DOHH2 (cell line): Measurements from ENCODE around the gene KIRREL2.
"Not testable (repeated sequence)": the region's sequence is repeated elsewhere in the genome, so short reads cannot be mapped to it uniquely, and the experiment has no call there.

Experiments
- H3F3A ChIP-seq: fragments of 200-600 bp; sonication (generic), shearing (Covaris generic); 2 replicates; pipeline ENCODE4 v1.6.0; 2016; ENCODE audit warnings: antibody characterized with exemption, mild to moderate bottlenecking; ENCODE audit not compliant: control insufficient read depth, insufficient read depth
- H3K27ac ChIP-seq: fragments of 200-600 bp; sonication (generic); 2 replicates; pipeline ENCODE4 v1.5.1; 2014; ENCODE audit warnings: low read depth, mild to moderate bottlenecking, low read length, moderate library complexity
- H3K27me3 ChIP-seq: fragments of 200-600 bp; sonication (generic); 2 replicates; pipeline ENCODE4 v1.6.1; 2014; ENCODE audit warnings: mild to moderate bottlenecking, low read length, mixed read lengths; ENCODE audit not compliant: control insufficient read depth
- H3K36me3 ChIP-seq: fragments of 200-600 bp; sonication (generic); 2 replicates; pipeline ENCODE4 v1.6.1; 2014; ENCODE audit warnings: mild to moderate bottlenecking, low read length, moderate library complexity, mixed read lengths; ENCODE audit not compliant: control insufficient read depth
- H3K4me1 ChIP-seq: fragments of 200-600 bp; sonication (generic); 2 replicates; pipeline ENCODE4 v1.6.1; 2014; ENCODE audit warnings: mild to moderate bottlenecking, low read length, mixed read lengths; ENCODE audit not compliant: control insufficient read depth
- H3K4me2 ChIP-seq: fragments of 200-600 bp; sonication (generic); 2 replicates; pipeline ENCODE4 v1.6.0; 2014; ENCODE audit warnings: mild to moderate bottlenecking, low read length, moderate library complexity
- H3K4me3 ChIP-seq: fragments of 200-600 bp; sonication (generic); 2 replicates; pipeline ENCODE4 v1.5.1; 2014; ENCODE audit warnings: mild to moderate bottlenecking, low read length, mixed read lengths
- H3K79me2 ChIP-seq: fragments of 200-600 bp; sonication (generic); 2 replicates; pipeline ENCODE4 v1.6.1; 2014; ENCODE audit warnings: mild to moderate bottlenecking, low read length, mixed read lengths; ENCODE audit not compliant: control insufficient read depth
- H3K9me2 ChIP-seq: fragments of 200-600 bp; sonication (generic); replicated peaks from 2 replicates; pipeline ENCODE4 v1.6.1; 2014; ENCODE audit warnings: mild to moderate bottlenecking, low read length, mixed read lengths; ENCODE audit not compliant: control insufficient read depth
- H3K9me3 ChIP-seq: fragments of 200-600 bp; sonication (generic); 2 replicates; pipeline ENCODE4 v1.6.1; 2014; ENCODE audit warnings: antibody characterized with exemption, low read length, mixed read lengths; ENCODE audit not compliant: control insufficient read depth, insufficient read depth
- H4K20me1 ChIP-seq: fragments of 200-600 bp; sonication (generic); 2 replicates; pipeline ENCODE4 v1.6.0; 2014; ENCODE audit warnings: low read depth, mild to moderate bottlenecking, antibody characterized with exemption, low read length, moderate library complexity; ENCODE audit not compliant: control insufficient read depth, insufficient read depth
- EZH2phosphoT487 ChIP-seq: fragments of 200-600 bp; sonication (generic); IDR thresholded peaks from 2 replicates; pipeline ENCODE4 v1.6.1; 2017; ENCODE audit warnings: borderline replicate concordance, mild to moderate bottlenecking, antibody characterized with exemption, low read length, moderate library complexity, mixed read lengths
- TF ChIP-seq, protein P1 (sequence below): fragments of 200-600 bp; sonication (generic); IDR thresholded peaks from one replicate; pipeline ENCODE4 v1.5.1; 2014; ENCODE audit warnings: antibody characterized with exemption, mild to moderate bottlenecking, low read depth, low read length; ENCODE audit not compliant: poor library complexity, severe bottlenecking

KIRREL2 gene

DNA sequence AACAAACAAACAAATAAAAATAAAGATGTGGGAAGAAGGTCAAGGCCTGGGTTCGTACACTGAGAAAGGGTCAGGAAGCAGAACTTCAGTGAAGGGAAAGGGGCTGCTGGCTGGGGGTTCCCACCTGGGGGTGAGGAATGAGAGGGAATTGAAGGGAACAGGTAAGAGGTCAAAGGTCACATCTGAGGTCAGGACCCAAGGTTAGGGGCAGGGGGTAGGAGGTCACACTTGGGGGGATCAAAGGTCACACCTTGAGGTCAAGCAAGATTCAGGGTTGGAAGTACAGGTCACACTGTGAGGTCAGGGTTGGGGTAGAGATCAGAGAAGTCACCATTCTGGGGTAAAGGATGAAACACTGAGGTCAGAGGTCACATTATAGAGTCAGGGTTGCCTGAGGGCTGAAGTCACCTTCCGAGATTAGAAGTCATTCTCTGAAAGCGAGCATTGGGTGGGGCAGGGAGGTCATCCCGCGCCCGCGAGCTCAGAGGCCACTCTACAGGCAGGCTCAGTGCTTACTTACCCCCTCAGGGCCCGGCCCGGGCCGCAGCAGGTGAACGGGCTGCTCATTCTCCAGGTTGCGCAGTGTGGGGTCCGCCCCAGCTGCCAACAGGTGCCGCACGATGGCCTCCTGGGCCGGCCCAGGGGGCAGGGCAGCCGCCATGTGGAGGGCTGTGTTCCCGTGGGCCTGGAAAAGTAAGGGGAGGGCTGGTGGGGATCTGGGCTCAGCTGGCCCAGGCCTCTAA lies 32.8 kb downstream of the KIRREL2 start:
- 0 out of 2 replicates have a peak, but pooled peaks cover 4% of the 10 kb centered on the region for H4K20me1 ChIP-seq
- H3K4me3 ChIP-seq = no peak overlapping the region
- peaks cover 19% of the 10 kb centered on the region for H3F3A ChIP-seq
- H3K27ac ChIP-seq = no peak overlapping the region
- H3K79me2 ChIP-seq = peaks cover 3% of the 10 kb centered on the region; the same call in 1 of the 2 replicates
- H3K9me2 ChIP-seq = no peaks in the 10 kb centered on the region
- peaks cover 74% of the 10 kb centered on the region for H3K36me3 ChIP-seq
- no peak overlapping the region for H3K4me2 ChIP-seq
- H3K9me3 ChIP-seq = no peaks in the 10 kb centered on the region
- H3K27me3 ChIP-seq = no peaks in the 10 kb centered on the region
- no peak for TF ChIP-seq EZH2phosphoT487
- TF ChIP-seq, protein P1, sequence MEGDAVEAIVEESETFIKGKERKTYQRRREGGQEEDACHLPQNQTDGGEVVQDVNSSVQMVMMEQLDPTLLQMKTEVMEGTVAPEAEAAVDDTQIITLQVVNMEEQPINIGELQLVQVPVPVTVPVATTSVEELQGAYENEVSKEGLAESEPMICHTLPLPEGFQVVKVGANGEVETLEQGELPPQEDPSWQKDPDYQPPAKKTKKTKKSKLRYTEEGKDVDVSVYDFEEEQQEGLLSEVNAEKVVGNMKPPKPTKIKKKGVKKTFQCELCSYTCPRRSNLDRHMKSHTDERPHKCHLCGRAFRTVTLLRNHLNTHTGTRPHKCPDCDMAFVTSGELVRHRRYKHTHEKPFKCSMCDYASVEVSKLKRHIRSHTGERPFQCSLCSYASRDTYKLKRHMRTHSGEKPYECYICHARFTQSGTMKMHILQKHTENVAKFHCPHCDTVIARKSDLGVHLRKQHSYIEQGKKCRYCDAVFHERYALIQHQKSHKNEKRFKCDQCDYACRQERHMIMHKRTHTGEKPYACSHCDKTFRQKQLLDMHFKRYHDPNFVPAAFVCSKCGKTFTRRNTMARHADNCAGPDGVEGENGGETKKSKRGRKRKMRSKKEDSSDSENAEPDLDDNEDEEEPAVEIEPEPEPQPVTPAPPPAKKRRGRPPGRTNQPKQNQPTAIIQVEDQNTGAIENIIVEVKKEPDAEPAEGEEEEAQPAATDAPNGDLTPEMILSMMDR = no peak
- no peaks in the 10 kb centered on the region for H3K4me1 ChIP-seq

GRCh38 chr19:35890113-35890650 lies 33.5 kb downstream of the KIRREL2 start:
- Histone ChIP-seq H3K9me2 (no peaks in the 10 kb centered on the region), H3K36me3 (peaks cover 81% of the 10 kb centered on the region)

GRCh38 chr19:35891819-35892218 lies 35.1 kb downstream of the KIRREL2 start:
- H3K4me2 ChIP-seq, H3K9me3 ChIP-seq, H4K20me1 ChIP-seq, H3F3A ChIP-seq, H3K4me3 ChIP-seq, H3K27ac ChIP-seq, H3K4me1 ChIP-seq, H3K27me3 ChIP-seq, H3K9me2 ChIP-seq: not testable (repeated sequence)
- Histone ChIP-seq H3K79me2 (peaks cover 14% of the 10 kb centered on the region), H3K36me3 (peaks cover 96% of the 10 kb centered on the region)

More at GRCh38 chr19:35890113-35890650, 33.5 kb downstream of the KIRREL2 start:
- Histone ChIP-seq H3K27me3 (no peaks in the 10 kb centered on the region), H3K27ac (no peak overlapping the region), H3K4me1 (no peaks in the 10 kb centered on the region), H3K9me3 (no peaks in the 10 kb centered on the region), H3K4me2 (no peak overlapping the region), H3K4me3 (no peak overlapping the region), H4K20me1 (0 out of 2 replicates have a peak, but pooled peaks cover 4% of the 10 kb centered on the region), H3K79me2 (peaks cover 3% of the 10 kb centered on the region; the same call in 1 of the 2 replicates), H3F3A (peaks cover 19% of the 10 kb centered on the region)
- TF ChIP-seq, protein P1 = no peak
- no peak for TF ChIP-seq EZH2phosphoT487

GRCh38 chr19:35894342-35894741 lies 37.6 kb downstream of the KIRREL2 start:
- H3K27ac ChIP-seq = no peak overlapping the region
- peaks cover 40% of the 10 kb centered on the region for H3K79me2 ChIP-seq
- no peak for TF ChIP-seq EZH2phosphoT487
- TF ChIP-seq, protein P1 = no peak
- H3K27me3 ChIP-seq = no peaks in the 10 kb centered on the region
- H3K9me2 ChIP-seq = no peaks in the 10 kb centered on the region
- no peak overlapping the region for H3K4me2 ChIP-seq
- H3K4me3 ChIP-seq = no peak overlapping the region
- H3F3A ChIP-seq = peaks cover 6% of the 10 kb centered on the region; the same call in 1 of the 2 replicates
- peaks cover 8% of the 10 kb centered on the region for H3K4me1 ChIP-seq
- peaks cover 18% of the 10 kb centered on the region for H4K20me1 ChIP-seq
- no peaks in the 10 kb centered on the region for H3K9me3 ChIP-seq
- peaks cover 97% of the 10 kb centered on the region for H3K36me3 ChIP-seq
